CD4-positive, alpha-beta T cell treated with Interleukin-2 at 100 ng/mL for 4 hours (primary cell): ENCODE data around the gene PNKD.
"Not testable (repeated sequence)": the region's sequence is repeated elsewhere in the genome, so short reads cannot be mapped to it uniquely, and the experiment has no call there.

Source experiments
- DNase-seq: peaks from one replicate; pipeline ENCODE4 v3.0.0-alpha.2; 2020; ENCODE audit warnings: low spot score

PNKD gene

GRCh38 chr2:218272531-218273212, 2.4 kb downstream of the PNKD start:
- DNase-seq, result peak; percentile 86

- not testable (repeated sequence) for DNase-seq
Measured at GRCh38 chr2:218273214-218273907, 3.0 kb downstream of the PNKD start.

GRCh38 chr2:218273908-218274249, 3.6 kb downstream of the PNKD start:
- no peak for DNase-seq

GRCh38 chr2:218274586-218274985, 4.3 kb downstream of the PNKD start:
- no peak for DNase-seq

- DNase-seq, result no peak
Measured at GRCh38 chr2:218275371-218276072, 5.2 kb downstream of the PNKD start.

GRCh38 chr2:218276986-218277755, 6.9 kb downstream of the PNKD start:
- DNase-seq, result no peak

GRCh38 chr2:218277921-218278320, 7.6 kb downstream of the PNKD start:
- no peak for DNase-seq

- no peak for DNase-seq
Measured at GRCh38 chr2:218278531-218279360, 8.4 kb downstream of the PNKD start.

GRCh38 chr2:218280260-218280870, 10.0 kb downstream of the PNKD start:
- DNase-seq, result no peak

GRCh38 chr2:218281449-218281848, 11.1 kb downstream of the PNKD start:
- no peak for DNase-seq

- no peak for DNase-seq
Measured at GRCh38 chr2:218282173-218282991, 12.1 kb downstream of the PNKD start.

GRCh38 chr2:218284106-218284811, 13.9 kb downstream of the PNKD start:
- DNase-seq, result peak; percentile 70

- DNase-seq, result no peak
Measured at GRCh38 chr2:218285604-218286003, 15.3 kb downstream of the PNKD start.

GRCh38 chr2:218286570-218287459, 16.5 kb downstream of the PNKD start:
- peak; percentile 89 for DNase-seq

GRCh38 chr2:218289639-218290315, 19.5 kb downstream of the PNKD start:
- no peak for DNase-seq

- peak; percentile 62 for DNase-seq
Measured at GRCh38 chr2:218290316-218291261, 20.3 kb downstream of the PNKD start.
